Neural crest cell (in vitro differentiated cells): Measurements from ENCODE around the gene SLC1A1. TPM values are rescaled to one million over a fixed set of nuclear protein-coding genes. Genes with fewer than 3 reads are reported as not detected.

ENCODE experiments used
- DNase-seq: peaks from one replicate; pipeline ENCODE4 v3.0.0; 2021; ENCODE audit warnings: low read depth, mixed read lengths, low spot score
- H3K27ac Mint-ChIP-seq: one replicate; pipeline ENCODE4 v1.8.0; 2021; ENCODE audit warnings: mild to moderate bottlenecking, mixed read lengths; ENCODE audit not compliant: unreplicated experiment
- H3K27me3 Mint-ChIP-seq: 2 replicates; pipeline ENCODE4 v1.8.0; 2021; ENCODE audit warnings: low read depth, mild to moderate bottlenecking, mixed read lengths
- H3K36me3 Mint-ChIP-seq: 2 replicates; pipeline ENCODE4 v1.8.0; 2021; ENCODE audit warnings: low read depth, mild to moderate bottlenecking, mixed read lengths
- H3K4me1 Mint-ChIP-seq: 2 replicates; pipeline ENCODE4 v1.8.0; 2021; ENCODE audit warnings: mixed read lengths
- H3K4me3 Mint-ChIP-seq: one replicate; pipeline ENCODE4 v1.8.0; 2021; ENCODE audit warnings: mild to moderate bottlenecking, mixed read lengths
- H3K9me3 Mint-ChIP-seq: 2 replicates; pipeline ENCODE4 v1.8.0; 2021; ENCODE audit warnings: mixed read lengths
- CTCF ChIP-seq: fragments of 200-600 bp; sonication (generic); conservative IDR thresholded peaks from 2 replicates; pipeline ENCODE4 v1.5.0; 2021; ENCODE audit warnings: antibody characterized with exemption, mild to moderate bottlenecking
- long read RNA-seq: library from polyadenylated mRNA; unstranded; transcript quantifications from one replicate; pipeline ENCODE4 v2.0.0, GENCODE V29; 2020
- total RNA-seq: library from RNA; stranded (reverse); gene quantifications from 2 replicates; pipeline ENCODE4 v1.2.1, GENCODE V29; 2021

SLC1A1 gene
- total RNA-seq, result 0.89 and 0.96 TPM in 2 replicates
- long read RNA-seq, result 0 reads

GRCh38 chr9:4489919-4490704 lies at the start of gene SLC1A1:
Gene SLC1A1 (plus strand): TSS chr9:4490468. CDS start chr9:4490680, 212 bp downstream.
- Mint-ChIP-seq H3K36me3 (no peaks in the 10 kb centered on the region), H3K4me1 (peaks cover 19% of the 10 kb centered on the region), H3K27me3 (peaks cover 72% of the 10 kb centered on the region), H3K27ac (no peak within 1 kb of the TSS), H3K4me3 (peak within 1 kb of the TSS; percentile 90), H3K9me3 (no peaks in the 10 kb centered on the region)
- DNase-seq, result peak; percentile 22
- no peak for TF ChIP-seq CTCF

GRCh38 chr9:4442806-4443205 lies 47.5 kb upstream of the SLC1A1 start:
- DNase-seq, result no peak

GRCh38 chr9:4443439-4443838 lies 46.8 kb upstream of the SLC1A1 start:
- Mint-ChIP-seq H3K4me3 (no peak overlapping the region), H3K4me1 (no peaks in the 10 kb centered on the region), H3K27ac (no peak overlapping the region), H3K36me3 (no peaks in the 10 kb centered on the region), H3K9me3 (peaks cover 11% of the 10 kb centered on the region), H3K27me3 (peaks cover 10% of the 10 kb centered on the region)
- TF ChIP-seq CTCF, result no peak
- DNase-seq, result no peak

More at GRCh38 chr9:4442806-4443205, 47.5 kb upstream of the SLC1A1 start:
- Mint-ChIP-seq H3K27me3 (peaks cover 10% of the 10 kb centered on the region), H3K9me3 (peaks cover 9% of the 10 kb centered on the region), H3K4me1 (no peaks in the 10 kb centered on the region), H3K4me3 (no peak overlapping the region), H3K27ac (no peak overlapping the region), H3K36me3 (no peaks in the 10 kb centered on the region)
- no peak for TF ChIP-seq CTCF

GRCh38 chr9:4461437-4461836 lies 28.8 kb upstream of the SLC1A1 start:
- no peak overlapping the region for H3K4me3 Mint-ChIP-seq
- DNase-seq, result no peak
- H3K9me3 Mint-ChIP-seq, result peaks cover 12% of the 10 kb centered on the region
- no peak overlapping the region for H3K27ac Mint-ChIP-seq
- no peaks in the 10 kb centered on the region for H3K4me1 Mint-ChIP-seq
- H3K27me3 Mint-ChIP-seq, result peaks cover 9% of the 10 kb centered on the region
- peaks cover 2% of the 10 kb centered on the region for H3K36me3 Mint-ChIP-seq
- no peak for TF ChIP-seq CTCF

GRCh38 chr9:4463824-4464223 lies 26.4 kb upstream of the SLC1A1 start:
- TF ChIP-seq CTCF, result no peak
- Mint-ChIP-seq H3K27ac (no peak overlapping the region), H3K4me1 (no peaks in the 10 kb centered on the region), H3K9me3 (peaks cover 10% of the 10 kb centered on the region), H3K36me3 (peaks cover 2% of the 10 kb centered on the region), H3K27me3 (peaks cover 9% of the 10 kb centered on the region), H3K4me3 (no peak overlapping the region)
- no peak for DNase-seq
